Measurements from ENCODE around the gene MYH9.

The MYH9 gene

GRCh38 chr22:36360871-36361383 lies 26.8 kb downstream of the MYH9 start:
- TF ChIP-seq CTCF (IDR thresholded peaks at IDR 0.05; ENCODE audit: low read depth, low read length), result no peak
- DNase-seq (ENCODE audit: low read depth, low spot score), result no peak
- in situ Hi-C loops (cut with HindIII; ENCODE audit: low sequenced_read_pairs), result no loop called here
- no peak overlapping the region for H3K4me3 ChIP-seq (ENCODE audit: low read depth, low read length)

- in situ Hi-C loops (cut with HindIII; ENCODE audit: low sequenced_read_pairs), result no loop called here
- no peak for DNase-seq (ENCODE audit: low read depth, low spot score)
- no peak overlapping the region for H3K4me3 ChIP-seq (ENCODE audit: low read depth, low read length)
- no peak for TF ChIP-seq CTCF (IDR thresholded peaks at IDR 0.05; ENCODE audit: low read depth, low read length)
Observed at GRCh38 chr22:36360011-36360410, 27.8 kb downstream of the MYH9 start.

- no peak for TF ChIP-seq CTCF (IDR thresholded peaks at IDR 0.05; ENCODE audit: low read depth, low read length)
- in situ Hi-C loops (cut with HindIII; ENCODE audit: low sequenced_read_pairs), result no loop called here
- no peak overlapping the region for H3K4me3 ChIP-seq (ENCODE audit: low read depth, low read length)
- no peak for DNase-seq (ENCODE audit: low read depth, low spot score)
Observed at GRCh38 chr22:36359470-36359996, 28.2 kb downstream of the MYH9 start.

- TF ChIP-seq CTCF (IDR thresholded peaks at IDR 0.05; ENCODE audit: low read depth, low read length), result no peak
- in situ Hi-C loops (cut with HindIII; ENCODE audit: low sequenced_read_pairs), result no loop called here
- no peak overlapping the region for H3K4me3 ChIP-seq (ENCODE audit: low read depth, low read length)
- no peak for DNase-seq (ENCODE audit: low read depth, low spot score)
Observed at GRCh38 chr22:36358533-36359469, 29.0 kb downstream of the MYH9 start.

GRCh38 chr22:36356708-36357624 lies 30.8 kb downstream of the MYH9 start:
- in situ Hi-C loops (cut with HindIII; ENCODE audit: low sequenced_read_pairs), result no loop called here
- no peak overlapping the region for H3K4me3 ChIP-seq (ENCODE audit: low read depth, low read length)
- no peak for TF ChIP-seq CTCF (IDR thresholded peaks at IDR 0.05; ENCODE audit: low read depth, low read length)
- DNase-seq (ENCODE audit: low read depth, low spot score), result peak; percentile 70

DNA sequence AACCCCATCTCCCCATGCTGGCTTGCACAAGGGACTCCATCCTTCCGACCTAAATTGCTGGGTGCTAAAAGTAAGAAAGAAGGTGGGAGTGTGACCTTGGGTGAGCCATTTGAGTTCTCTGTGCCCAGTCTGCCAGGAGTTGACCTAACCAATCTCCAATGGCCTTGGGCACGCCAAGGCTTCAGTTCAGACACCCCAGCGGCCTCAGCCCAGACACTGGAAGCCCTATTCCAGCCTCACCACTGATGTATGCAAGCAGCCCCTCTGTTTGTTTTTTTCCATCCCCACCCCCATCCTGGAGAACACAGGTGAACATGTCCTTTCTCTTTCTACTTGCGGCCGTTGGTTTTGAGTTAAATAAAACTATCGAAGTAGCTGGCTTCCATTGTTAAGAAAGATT lies 31.9 kb downstream of the MYH9 start:
- in situ Hi-C loops (cut with HindIII; ENCODE audit: low sequenced_read_pairs), result no loop called here
- H3K4me3 ChIP-seq (ENCODE audit: low read depth, low read length), result no peak overlapping the region
- DNase-seq (ENCODE audit: low read depth, low spot score), result no peak
- no peak for TF ChIP-seq CTCF (IDR thresholded peaks at IDR 0.05; ENCODE audit: low read depth, low read length)
